ENCODE data around the gene PSMA7.

Gene PSMA7

GRCh38 chr20:62143081-62143956, at the start of gene PSMA7, which contains the start of gene SS18L1:
PSMA7 (minus strand) TSS chr20:62143394; CDS start chr20:62143303, 91 bp downstream.
SS18L1 (plus strand) TSS chr20:62143769; CDS start chr20:62143821, 52 bp downstream.
- TF ChIP-seq POLR2A (IDR thresholded peaks at IDR 0.05; ENCODE audit: low read length) (peak; percentile 76), GATA1 (IDR thresholded peaks at IDR 0.05; ENCODE audit: low read depth, low read length) (no peak)
- peak; percentile 95 to 98 for DNase-seq

GRCh38 chr20:62192635-62193034, 49.4 kb upstream of the PSMA7 start:
- TF ChIP-seq GATA1 (IDR thresholded peaks at IDR 0.05; ENCODE audit: low read depth, low read length) (no peak), POLR2A (IDR thresholded peaks at IDR 0.05; ENCODE audit: low read length) (no peak)
- DNase-seq, result no peak

DNA sequence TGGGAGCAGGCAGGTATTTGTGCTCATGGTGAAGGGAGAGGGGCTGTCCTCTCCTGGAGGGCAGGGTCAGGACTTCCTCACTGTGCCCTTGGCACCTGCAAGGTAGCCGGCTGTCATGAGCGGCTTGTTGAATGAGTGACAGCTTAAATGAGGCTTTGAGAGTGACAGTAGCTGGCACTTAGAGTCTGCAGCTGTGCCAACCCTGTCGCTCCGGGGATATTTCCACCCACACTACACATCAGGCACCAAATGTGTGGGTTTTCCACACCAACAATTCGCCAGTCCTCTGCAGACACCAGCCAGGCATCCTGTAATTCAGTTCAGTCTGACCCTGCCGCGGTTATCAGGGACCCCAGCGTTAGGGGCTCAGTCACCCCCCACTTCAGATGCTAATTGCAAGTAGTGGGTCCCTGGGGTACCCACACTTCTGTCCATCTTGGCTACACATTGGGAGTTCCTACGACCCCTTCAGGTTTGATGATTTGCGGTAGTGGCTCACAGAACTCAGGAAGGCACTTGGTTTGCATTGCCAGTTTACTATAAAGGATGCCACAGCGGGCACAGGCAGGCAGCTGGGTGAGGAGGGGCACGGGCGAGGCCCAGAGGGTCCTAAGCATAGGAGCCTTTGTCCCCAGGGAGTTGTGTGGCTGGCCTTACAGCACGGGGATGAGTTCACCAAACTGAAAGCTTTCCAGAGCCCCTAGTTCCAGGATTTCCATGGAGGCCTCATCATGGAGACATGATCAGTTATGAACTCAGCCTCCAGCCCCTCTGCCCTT, 48.8 kb upstream of the PSMA7 start:
- TF ChIP-seq GATA1 (IDR thresholded peaks at IDR 0.05; ENCODE audit: low read depth, low read length) (no peak), POLR2A (IDR thresholded peaks at IDR 0.05; ENCODE audit: low read length) (no peak)
- DNase-seq, result no peak

DNA sequence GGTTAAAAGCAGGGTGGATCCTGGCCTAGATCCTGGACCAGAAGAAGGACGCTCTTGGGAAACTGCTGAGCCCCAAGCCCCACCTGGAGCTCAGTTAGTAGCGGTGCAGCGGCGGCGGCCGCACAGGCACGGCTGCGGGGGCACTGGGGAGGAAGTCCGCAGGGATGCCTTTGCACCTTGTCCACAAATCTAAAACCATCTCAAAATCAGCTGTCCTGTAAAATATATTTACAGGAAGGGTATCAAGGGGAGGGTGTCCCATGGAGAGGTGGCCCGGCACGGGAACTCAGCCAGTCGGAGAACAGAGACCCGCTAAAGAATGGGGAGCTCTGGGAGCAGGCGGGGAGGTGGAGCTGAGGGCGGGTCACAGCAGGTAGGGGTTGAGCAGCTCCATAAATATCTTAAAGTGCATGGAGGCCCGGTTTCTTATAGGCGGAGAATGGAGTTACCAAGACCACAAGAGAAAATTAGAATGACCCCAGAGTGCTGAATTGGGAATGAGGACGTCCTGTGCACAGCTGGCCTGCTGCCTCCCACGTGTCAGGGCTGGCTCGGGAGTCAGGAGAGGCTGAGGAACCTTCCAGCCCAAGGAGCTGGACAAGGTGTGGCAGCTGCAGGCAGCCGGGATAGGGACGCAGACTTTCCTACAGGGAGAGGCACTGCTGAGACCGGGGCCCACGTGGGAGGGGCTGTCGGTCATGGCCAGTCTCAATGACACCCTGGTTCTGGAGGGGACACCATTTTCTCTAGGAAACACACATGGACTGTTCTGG, 47.6 kb upstream of the PSMA7 start:
- DNase-seq, result no peak
- TF ChIP-seq GATA1 (IDR thresholded peaks at IDR 0.05; ENCODE audit: low read depth, low read length), result no peak
- TF ChIP-seq POLR2A (IDR thresholded peaks at IDR 0.05; ENCODE audit: low read length), result no peak

DNA sequence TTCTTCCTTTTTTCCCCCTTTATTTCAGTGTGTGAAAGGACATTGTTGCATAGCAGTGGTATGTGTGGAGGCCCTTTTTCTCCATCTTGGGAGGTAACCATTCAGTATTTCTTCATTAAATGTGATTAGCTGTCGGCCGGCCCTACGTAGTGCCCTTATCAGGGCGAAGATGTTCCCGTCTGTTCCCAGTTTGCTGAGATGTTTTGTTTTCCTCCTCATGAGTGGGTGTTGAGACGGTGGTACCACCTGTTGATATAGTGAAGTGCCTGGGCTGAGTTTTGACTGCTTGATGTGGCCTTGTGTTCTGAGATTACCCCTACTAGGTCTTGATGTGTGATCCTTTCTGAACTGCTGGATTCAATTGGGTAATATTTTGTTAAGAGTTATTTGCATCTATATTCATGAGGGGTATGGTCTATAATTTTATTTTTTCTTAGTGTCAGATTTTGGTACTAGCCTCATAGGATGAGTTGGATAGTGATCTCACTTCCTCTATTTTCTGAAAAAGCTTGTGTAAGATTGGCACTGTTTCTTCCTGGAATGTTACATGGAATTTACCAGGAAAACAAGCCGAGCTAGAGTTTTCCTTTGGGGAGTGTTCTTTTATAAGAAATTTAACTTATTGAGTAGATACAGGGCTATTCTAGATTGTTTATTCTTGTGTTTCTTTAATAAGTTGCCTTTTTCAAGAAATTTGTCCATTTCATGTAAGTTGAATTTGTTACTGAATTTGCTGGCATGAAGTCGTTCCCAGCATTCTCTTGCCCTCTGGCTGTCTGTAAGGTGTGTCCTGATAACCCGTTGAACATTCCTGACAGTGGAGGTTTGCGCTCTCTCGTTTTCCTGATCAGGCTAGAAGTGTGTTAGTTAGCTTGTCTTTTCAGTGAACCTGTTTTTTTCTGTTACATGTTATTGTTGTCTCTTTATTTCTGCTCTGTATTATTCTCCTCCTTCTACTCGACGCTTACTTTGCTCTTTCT, 44.0 kb upstream of the PSMA7 start:
- TF ChIP-seq GATA1 (IDR thresholded peaks at IDR 0.05; ENCODE audit: low read depth, low read length) (no peak), POLR2A (IDR thresholded peaks at IDR 0.05; ENCODE audit: low read length) (no peak)
- DNase-seq, result no peak

DNA sequence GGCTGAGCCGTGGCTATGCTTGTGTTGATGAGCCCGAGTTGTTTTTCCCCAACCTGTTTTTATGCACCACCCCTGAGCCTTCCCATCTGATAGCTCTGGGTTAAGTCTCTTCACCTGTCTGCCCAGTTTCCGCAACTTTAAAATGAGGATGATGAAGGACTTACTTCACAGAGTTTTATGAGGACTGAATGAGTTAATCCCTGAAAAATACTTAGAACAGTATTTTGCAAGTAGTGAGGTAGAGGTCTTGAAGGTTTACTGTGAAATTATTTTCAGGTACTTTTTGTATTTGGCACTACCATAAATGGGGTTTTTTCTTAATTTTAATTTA, 42.9 kb upstream of the PSMA7 start:
- TF ChIP-seq POLR2A (IDR thresholded peaks at IDR 0.05; ENCODE audit: low read length) (no peak), GATA1 (IDR thresholded peaks at IDR 0.05; ENCODE audit: low read depth, low read length) (no peak)
- no peak for DNase-seq

GRCh38 chr20:62183426-62184142, 40.4 kb upstream of the PSMA7 start:
- TF ChIP-seq GATA1 (IDR thresholded peaks at IDR 0.05; ENCODE audit: low read depth, low read length) (no peak), POLR2A (IDR thresholded peaks at IDR 0.05; ENCODE audit: low read length) (no peak)
- DNase-seq, result peak; percentile 55 to 67

DNA sequence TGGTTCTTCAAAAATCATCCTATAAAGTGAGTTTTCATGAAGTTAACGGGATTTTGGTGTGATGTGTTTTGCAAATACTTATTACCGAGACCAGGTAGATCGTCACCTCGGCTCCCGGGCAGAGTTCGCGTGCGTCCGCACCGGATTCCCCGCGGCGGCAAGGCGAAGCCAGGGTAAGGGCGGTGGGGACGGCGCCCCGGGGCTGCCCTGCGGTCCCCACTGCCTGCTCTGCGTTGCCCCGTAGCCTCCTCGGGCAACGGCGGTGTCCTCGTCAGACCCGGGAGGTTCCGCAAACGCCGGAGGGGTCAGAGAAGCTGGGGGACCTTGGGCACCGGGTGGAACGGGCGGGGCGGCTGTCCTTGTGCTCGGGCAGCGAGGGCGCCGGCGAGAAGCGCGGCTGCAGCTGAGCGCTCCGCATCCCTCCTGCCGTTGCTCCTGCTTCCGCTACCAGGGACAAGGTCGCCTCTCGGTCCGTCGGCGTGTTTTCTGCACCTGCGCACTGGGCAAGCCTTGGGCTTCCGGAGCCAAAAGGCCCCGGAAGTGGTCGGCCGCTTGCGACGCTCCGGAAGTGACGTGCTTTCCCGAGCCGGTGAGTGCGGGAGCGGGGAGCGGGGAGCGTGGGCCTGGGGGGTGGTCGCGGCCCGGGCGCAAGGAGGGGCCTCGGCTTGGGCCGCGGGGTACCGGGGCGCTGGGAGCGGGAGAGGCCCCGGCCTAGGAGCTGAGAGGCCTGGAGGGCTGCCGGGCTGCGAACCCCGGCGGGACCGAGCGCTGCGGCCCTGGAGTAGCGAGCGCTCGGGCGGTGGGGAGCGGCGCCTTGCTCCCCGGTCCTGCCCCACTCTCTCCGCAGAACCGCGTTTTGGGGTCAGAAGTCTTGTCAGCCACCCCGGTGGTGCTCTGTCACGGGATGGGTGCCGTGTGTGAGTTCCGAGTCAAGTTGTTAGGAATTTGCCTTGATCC, 39.6 kb upstream of the PSMA7 start, which contains the start of gene MTG2:
Gene MTG2 (plus strand): TSS at position 560 of the 957 bp plus-strand sequence. CDS start 10,393 bp downstream, outside the sequence.
- peak; percentile 97 for DNase-seq
- TF ChIP-seq POLR2A (IDR thresholded peaks at IDR 0.05; ENCODE audit: low read length), result peak; percentile 95
- no peak for TF ChIP-seq GATA1 (IDR thresholded peaks at IDR 0.05; ENCODE audit: low read depth, low read length)

GRCh38 chr20:62181808-62182207, 38.6 kb upstream of the PSMA7 start:
- no peak for TF ChIP-seq GATA1 (IDR thresholded peaks at IDR 0.05; ENCODE audit: low read depth, low read length)
- TF ChIP-seq POLR2A (IDR thresholded peaks at IDR 0.05; ENCODE audit: low read length), result no peak

GRCh38 chr20:62179162-62179504, 35.9 kb upstream of the PSMA7 start:
- TF ChIP-seq GATA1 (IDR thresholded peaks at IDR 0.05; ENCODE audit: low read depth, low read length), result no peak
- TF ChIP-seq POLR2A (IDR thresholded peaks at IDR 0.05; ENCODE audit: low read length), result no peak
- DNase-seq, result no peak

More at GRCh38 chr20:62181808-62182207, 38.6 kb upstream of the PSMA7 start:
- no peak for DNase-seq

Data from erythroblast (primary cell).